Measurements from ENCODE around the gene PAAF1.
A peak's percentile ranks its signal among the peaks of the same experiment; 100 is the strongest.
"Not testable (repeated sequence)": the region's sequence is repeated elsewhere in the genome, so short reads cannot be mapped to it uniquely, and the experiment has no call there.

The PAAF1 gene

DNA sequence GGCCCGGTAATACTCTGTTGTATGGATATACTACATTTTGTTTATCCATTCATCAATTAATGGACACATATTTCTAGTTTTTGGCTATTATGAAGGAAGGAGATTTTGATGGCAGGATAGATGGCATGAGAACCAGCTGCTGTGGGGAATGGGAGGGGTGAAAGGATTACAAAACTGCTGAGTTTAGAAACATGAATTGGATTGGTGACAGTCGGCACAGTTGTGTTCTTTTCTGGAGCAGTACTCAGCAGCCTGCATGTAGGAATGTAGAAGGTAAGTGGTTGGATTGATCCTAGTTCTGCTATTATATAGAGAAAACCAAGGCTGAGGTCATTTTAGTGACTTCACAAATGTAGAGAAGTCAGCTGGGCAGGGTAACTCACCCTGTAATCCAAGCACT, 7.1 kb downstream of the PAAF1 start:
- DNase-seq, result no peak

DNA sequence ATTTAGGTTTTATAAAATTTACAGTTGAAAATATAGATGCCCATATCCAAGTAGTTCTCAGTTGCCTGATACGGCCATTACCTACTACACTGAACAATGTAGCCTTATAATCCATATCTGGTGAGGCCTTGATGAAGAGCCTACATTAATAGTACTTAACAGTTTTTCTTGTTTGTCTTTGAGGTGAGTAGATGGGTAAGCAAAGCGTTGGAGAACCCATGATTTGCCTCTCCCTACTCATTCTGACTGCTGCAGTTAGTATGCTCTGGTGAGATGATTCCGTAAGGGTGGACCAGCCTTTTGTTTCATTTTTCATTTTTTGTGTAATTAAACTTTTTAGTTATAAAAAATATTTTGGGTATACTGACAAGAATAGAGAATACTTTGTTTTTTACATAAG, 11.4 kb downstream of the PAAF1 start:
- DNase-seq, result no peak

DNA sequence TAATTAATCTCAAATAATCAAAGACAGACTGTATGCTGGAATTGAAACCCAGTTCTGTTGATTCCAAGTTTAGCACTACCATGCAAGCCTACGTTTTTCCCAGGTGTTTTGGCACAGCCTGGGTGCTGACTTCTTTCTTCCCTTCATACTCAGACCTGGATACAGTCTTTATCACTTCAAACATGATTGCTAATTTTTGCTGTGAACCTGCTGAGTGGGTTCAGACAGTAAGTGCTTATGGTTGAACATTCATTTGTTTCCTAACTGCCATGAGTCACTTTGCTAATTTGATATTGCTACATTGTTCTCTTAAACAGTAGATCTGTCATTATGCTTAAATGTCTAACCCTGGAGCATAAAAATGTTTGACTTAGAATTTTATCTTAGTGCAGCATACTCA, 12.2 kb downstream of the PAAF1 start:
- no peak for DNase-seq

DNA sequence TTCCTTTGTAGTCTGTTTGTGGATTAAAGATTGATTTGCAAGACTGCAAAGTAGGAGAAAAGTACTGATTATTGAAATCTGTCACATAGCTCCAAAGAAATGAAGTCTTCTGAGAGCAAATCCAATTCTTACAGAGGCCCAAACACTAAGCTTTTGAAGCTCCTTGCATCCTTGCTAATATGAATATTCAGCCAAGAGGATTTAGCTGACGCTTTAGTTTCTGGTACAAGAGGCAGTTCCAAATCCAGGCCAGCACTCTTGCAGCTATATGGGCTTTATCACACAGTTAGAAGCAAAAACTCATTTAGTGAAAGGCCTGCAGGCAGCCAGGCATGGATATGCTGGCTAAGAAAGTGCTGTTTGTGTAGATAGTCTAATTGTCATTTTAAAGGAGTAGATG, 12.7 kb downstream of the PAAF1 start:
- no peak for DNase-seq

DNA sequence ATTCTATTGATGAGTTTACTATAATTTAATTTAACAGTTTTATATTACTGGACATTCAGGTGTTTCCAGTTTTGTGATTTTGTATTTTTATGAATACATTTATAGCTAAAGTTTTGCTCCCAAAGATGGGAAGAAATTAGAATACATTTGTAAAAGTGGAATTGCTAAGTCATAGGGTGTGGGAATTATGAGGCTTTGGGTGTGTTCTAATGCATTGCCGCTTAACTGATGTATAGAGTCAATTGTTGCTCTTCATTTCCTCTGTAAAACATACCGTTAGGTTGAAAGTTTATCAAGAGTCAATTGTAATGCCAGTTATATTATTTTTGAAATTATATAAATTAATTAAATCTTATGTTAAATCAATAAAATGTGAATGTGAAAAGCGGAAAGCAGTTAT, 16.2 kb downstream of the PAAF1 start:
- no peak for DNase-seq

DNA sequence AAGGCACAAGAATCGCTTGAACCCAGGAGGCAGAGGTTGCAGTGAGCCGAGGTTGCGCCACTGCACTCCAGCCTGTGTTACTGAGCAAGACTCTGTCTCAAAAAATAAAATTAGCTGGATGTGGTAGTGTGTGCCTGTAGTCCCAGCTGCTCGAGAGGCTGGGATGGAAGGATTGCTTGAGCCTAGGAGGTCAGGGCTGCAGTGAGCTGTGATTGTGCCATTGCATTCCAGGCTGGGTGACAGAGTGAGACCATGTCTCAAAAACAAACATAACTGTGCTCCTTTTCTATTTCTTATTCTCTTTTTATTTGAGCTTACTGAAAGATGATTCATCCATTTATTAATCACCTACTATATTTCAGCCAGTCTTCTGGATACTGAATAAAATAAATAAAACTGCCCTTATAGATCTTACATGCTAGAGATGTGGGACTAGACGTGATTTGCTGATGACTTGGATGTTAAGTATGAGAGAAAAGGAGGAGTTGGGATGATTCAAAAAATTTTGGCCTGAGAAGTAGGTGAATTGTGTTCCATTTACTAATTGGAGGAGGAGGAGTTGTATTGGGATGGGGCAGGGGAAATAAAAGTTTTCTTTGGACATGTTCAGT, 18.0 kb downstream of the PAAF1 start:
- no peak for DNase-seq

DNA sequence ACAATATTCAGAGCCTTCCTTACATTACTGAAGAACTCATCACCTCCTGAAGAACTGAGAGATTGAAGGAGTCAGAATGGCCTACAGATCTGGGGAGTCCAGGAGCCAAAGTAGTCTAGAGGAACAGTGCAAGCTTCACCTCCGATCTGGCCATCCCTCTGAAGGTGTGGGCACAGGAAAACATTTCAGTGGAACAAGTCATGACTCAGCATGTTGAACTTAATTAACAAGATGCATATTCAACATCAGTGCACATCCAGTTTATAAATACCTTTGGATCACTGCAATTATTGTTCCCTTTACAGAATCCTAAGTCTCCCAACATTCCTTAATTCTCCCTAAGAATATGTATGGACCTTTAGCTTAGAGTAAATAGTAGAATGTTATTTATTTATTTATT, 25.5 kb downstream of the PAAF1 start:
- DNase-seq, result no peak

DNA sequence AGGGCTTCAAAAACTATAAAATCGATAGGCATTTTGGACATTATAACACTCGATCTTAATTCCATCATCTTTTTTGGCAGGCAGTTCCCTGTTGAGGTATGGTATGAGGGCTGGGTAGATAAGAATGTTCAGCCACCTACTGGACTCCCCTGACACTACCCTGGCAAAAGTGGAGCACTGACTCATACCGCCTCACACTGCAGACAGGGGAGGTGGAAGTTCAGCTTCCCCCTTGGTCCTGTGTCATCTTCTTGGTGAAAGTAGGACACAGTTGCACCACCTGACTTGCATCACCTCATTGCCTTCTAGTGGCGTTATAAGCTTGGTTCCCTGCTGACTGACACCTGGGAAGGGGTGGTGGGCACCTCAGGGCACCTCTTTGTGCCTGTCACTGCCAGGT, 30.4 kb downstream of the PAAF1 start:
- peak; percentile 30 to 79 for DNase-seq

DNA sequence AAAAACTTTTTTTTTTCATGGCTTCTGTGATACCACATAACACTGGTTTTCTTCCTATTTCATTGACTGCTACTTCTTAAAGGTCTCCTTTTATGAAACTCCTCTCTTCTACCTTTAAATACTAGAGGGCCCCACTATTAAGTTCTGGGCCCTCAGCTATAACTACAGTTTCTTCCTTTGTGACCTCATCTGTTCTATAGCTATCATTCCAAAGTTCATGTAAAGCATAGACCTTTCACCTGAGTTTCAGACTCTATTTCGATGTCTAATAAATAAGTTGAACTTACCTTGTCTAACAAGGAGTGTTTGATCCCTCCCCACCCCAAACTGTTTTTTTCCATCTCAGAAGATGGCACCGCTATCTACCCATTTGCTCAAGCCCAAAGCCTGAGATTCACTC, 35.2 kb downstream of the PAAF1 start:
- DNase-seq, result no peak

DNA sequence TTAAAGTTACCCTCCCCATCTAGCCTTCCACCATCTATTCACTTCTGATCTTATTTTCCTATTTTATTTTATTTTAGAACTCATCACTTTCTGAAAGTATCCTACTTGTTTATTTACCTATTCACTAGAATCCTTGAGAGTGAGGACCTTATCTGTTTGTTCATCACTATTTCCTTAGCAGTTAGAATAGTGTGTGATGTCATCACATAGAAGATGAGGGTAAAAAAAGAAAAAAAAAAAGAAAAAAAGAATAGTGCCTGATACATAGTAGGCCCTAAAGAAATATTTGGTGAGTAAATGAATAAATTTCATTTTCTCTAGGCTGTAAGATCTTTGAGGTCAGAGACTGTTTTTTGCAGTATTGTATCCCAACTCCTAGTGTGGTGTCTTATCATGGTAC, 36.7 kb downstream of the PAAF1 start:
- no peak for DNase-seq

DNA sequence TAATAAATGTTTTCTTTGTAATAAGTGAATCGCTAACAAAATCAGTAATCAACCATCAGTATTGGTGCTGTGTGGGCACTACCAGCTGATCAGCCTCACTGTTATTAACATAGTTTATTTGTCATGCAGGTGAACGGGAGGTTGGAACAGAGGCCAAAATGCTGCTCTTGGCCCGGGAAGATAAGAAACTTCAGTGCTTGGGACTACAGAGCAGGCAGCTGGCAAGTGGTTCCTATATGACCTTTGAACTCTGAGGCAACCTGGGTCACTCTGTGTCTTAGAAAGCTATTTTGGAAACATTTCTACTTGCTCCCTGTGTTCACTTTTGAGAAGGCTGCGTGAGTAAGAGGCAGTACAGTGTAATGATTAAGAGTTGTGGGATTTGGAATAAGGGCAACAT, 37.5 kb downstream of the PAAF1 start:
- no peak for DNase-seq

DNA sequence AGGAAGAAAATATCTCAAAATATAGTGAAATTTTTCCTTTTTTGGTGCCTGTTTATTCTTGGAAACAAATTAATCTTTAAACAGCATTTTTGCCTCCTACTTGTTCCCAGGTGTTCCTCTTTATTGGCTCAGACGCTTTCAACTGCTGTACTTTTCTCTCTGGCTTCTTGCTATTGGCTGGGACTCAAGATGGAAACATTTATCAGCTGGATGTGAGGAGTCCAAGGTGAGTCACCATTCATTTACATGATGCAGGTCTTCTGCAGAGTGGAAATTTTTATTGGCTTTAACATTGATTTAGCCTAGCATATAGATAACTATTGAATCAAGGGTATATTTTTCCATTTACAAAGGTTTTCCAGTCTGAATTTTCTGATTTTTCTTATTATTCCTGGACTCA, 39.6 kb downstream of the PAAF1 start:
- no peak for DNase-seq

DNA sequence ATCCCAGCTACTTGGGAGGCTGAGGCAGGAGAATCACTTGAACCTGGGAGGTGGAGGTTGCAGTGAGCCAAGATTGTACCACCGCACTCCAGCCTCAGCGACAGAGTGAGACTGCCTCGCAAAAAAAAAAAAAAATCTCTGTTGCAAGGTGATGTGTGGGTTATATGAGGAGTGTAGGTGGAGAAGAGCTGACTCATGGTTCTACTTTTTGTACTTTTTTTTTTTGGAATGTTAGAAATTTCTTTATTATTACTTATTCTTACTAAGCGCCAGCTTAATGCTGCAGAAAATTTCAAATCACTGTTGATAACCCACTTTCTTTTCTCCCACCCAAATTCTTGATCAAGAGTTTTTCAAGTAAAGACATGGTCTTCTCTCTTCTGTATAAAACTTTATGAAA, 44.4 kb downstream of the PAAF1 start:
- DNase-seq, result peak in 1 of 2 donors; percentile 8

DNA sequence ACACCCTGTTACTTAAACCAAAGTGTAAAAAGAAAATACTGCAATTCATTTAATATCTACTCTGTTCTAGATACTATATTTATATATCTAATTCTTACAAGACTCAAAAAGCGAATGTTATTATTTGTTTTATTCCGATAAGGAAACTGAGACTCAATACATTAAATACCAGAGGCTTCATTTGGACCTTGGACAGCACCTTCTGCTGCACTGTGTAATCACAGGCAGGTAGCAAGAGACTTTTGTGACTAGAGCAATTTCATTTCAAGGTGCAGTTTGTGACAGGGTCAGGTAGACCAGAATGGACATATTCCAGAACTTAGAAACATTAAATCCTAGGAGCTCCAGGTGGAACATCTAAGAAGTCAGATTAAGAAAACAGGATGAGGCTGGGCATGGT, 52.6 kb downstream of the PAAF1 start:
- DNase-seq, result no peak

DNA sequence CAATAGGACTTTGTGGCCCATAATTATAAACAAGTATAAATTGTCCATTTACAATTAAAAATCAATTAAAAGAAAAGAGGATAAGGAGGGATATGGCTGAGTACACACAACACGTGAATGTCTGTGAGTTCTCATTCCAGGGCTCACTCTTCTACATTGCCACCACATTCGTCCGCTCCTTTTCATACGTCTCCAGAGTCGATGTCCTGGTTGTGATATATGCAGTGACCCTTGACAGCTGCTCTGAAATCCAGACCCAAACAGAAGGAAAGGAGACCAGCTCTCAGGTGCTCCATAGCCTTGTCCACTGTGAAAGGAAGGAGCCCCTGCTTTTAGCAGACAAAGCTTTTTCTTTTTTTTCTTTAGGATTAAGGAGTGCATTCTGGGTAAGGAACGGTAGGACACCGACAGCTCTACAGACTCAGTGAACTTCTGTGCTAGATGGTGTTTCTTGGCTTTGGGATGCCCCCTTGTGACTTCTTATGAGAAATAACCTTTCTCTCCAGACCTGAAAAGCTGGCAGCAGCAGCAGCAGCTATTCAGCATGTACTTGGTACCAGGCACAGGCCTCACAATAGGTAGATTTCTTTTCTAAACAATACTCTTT, 54.3 kb downstream of the PAAF1 start:
- DNase-seq, result peak; percentile 61 to 66

DNA sequence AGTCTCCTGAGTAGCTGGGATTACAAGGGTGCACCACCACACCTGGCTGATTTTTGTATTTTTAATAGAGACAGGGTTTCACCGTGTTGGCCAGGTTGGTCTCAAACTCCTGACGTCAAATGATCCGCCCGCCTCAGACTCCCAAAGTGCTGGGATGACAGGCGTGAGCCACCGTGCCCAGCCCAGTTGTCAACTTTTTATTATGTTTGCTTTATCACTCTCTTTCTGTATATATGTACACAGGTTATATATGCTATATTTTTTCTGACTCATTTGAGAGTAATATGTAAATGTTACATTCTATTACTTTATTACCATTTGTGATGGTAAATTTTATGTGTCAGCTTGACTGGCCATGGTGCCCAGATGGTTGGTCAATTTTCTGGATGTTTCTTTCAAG, 55.2 kb downstream of the PAAF1 start:
- DNase-seq, result no peak

DNA sequence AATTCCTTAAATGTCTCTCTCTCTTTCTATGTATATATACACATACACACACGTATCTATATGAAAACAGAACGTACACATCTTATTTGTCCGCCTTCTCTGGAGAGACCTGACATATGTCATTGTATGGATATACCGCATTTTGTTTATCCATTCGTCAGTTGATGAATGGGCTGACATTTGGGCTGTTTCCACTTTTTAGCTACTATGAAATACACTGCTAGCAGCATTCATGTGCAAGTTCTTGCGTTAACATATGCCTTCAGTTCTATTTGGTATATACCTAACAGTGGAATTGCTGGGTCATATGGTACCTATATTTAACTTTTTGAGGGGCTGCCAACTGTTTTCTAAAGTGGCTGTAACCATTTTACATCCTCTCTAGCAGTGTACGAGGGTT, 56.0 kb downstream of the PAAF1 start:
- DNase-seq, result no peak

DNA sequence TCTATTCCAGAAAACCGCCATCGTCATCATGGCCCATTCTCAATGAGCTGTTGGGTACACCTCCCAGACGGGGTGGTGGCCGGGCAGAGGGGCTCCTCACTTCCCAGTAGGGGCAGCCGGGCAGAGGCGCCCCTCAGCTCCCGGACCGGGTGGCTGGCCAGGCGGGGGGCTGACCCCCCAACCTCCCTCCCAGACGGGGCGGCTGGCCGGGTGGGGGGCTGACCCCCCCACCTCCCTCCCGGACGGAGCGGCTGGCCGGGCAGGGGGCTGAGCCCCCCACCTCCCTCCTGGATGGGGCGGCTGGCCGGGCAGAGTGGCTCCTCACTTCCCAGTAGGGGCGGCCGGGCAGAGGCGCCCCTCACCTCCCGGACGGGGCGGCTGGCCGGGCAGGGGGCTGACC, 59.2 kb downstream of the PAAF1 start:
- DNase-seq, result not testable (repeated sequence)

DNA sequence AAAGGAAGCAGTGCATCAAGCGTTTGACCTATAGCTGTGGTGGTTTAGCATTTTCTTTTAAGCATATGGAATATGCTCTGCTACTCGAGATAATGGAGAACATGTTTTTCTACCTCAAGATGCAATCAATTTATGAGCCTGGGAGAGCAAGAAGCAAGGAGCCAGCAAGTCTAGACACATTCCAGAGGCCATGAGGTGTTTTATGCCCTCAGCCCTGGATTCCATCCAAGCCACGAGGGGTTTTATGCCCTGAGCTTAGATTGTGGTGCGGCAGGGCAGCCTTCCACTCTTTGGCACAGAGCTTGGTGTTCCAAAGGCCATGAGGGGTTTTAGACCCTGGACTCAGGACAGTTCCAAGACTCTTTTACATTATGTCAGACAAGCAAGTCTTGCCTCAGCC, 62.3 kb downstream of the PAAF1 start:
- no peak for DNase-seq

DNA sequence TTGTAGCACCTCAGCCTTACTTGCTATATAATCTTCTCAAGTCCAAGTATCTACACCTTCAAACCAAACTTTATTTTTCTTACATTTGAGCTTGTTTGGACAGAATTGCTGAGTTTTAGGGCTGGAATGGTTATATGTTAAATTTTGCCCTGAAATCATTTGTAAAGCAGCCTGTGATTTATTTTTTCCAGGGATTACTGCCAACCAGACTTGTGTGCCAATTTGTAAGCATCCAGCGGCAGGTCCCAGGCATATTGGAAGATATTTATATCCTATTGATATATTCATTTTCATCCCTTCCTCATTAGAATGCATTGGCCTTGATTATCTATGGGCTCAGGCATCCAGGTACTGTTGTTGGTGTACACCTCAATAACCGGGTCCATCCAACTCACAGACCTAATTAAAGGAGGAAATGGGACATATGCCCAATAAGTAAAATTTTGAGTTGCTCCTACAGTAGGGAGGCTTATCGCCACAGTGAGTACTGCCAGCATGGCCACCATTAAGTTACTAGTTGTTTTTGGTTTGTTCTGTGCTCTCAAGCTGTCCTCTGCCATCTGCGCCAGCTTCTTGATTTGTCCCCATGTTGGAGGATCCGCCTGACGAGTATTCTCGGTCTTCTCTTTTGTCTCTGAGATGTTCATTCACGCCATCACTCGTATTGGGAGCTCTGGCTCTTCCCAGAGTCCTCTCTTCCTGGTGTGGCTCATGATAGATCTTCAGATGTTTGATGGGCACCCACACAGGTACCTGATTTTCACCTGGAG, 64.2 kb downstream of the PAAF1 start:
- no peak for DNase-seq

DNA sequence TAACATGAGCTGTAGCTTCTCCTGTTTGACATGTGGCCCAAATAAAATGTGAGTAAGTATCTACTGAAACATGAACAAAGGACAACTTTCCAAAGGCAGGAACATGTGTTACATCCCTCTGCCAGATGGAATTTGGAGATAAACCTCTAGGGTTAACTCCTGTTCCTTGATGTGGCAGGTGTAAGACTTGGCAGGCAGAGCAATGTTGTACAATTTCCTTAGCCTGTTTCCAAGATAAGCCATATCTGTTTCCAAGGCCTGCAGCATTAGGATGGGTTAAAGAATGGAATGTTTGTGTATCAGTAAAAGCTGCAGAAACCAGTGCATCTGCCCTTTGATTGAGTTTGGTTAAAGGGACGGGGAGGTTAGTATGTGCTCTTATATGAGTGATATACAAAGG, 65.2 kb downstream of the PAAF1 start:
- no peak for DNase-seq

DNA sequence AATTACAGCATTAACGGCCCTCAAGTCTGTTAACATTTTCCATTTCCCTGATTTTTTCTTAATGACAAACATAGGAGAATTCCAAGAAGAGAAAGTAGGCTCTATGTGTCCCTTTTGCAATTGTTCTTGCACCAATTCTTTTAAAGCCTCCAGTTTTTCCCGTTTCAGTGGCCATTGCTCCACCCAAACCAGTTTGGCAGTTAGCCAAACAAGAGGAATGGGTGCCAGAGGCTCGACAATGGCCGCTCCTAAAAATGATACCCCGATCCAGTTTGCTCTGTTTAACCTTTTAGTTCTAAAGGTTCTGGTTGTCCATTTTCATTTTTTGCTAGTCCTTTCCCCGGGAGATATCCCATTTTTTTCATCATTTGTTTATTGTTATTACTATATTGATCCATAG, 67.3 kb downstream of the PAAF1 start:
- DNase-seq, result no peak

DNA sequence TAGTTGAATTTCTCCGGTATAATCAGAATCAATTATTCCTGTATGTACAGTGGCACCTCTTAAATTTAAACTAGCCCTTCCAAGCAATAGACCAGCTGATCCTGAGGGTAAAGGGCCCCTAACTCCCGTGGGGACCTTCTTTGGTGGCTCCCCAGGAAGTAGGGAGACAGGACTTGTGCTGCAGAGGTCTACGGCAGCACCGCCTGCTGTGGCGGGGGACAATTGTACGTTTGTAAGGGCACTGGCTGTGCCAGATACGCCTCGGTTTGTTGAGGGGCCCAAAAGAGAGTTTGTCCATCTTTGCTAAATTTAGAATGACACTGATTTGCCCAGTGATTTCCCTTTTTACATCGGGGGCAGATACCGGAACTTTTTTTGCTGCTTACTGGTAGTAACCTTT, 68.1 kb downstream of the PAAF1 start:
- DNase-seq, result no peak

DNA sequence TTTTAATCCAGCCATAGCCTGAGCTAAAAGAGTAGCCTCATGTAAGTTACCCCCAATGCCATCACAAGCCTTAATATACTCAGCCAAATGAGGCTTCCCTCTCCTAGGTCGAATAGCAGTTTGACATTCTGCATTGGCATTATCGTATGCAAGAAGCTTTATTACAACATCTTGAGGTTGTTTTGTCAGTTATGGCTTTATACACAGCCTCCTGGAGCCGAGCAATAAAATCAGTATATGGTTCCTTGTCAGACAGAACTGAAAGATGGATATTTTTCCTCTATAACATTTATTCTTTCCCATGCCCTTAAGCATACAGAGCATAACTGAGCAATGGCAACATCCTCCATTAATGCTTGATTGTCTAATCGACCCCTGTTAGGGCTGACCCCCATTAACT, 68.6 kb downstream of the PAAF1 start:
- DNase-seq, result no peak

Data from inflammatory macrophage (primary cell).